HG02938 (cell line): ENCODE measurements around the gene NPL.

ENCODE experiments used
- ATAC-seq: cut with Tn5 transposase; IDR thresholded peaks from one replicate; pipeline ENCODE4 v1.9.1; 2021; ENCODE audit warnings: mild to moderate bottlenecking, moderate library complexity; ENCODE audit not compliant: unreplicated experiment

Gene NPL

DNA sequence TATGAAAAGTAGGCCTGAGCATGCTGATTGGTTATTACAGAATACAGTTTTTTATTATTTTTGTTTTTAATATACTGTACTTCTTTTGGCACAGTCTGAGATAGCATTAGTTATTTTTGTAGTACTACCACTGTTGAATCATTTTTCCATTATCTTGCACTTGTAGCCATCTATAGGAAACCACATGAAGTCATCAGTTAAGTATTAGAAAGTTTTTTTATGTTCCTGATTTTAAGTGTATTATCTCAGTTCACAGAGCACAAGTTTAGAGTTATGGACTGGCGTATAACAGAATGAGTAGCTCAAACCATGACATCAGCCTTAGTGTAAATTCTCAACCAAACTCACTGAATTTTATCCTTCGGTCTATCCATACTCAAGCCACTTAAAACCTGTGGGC, 72.4 kb downstream of the NPL start:
- ATAC-seq, result no peak

DNA sequence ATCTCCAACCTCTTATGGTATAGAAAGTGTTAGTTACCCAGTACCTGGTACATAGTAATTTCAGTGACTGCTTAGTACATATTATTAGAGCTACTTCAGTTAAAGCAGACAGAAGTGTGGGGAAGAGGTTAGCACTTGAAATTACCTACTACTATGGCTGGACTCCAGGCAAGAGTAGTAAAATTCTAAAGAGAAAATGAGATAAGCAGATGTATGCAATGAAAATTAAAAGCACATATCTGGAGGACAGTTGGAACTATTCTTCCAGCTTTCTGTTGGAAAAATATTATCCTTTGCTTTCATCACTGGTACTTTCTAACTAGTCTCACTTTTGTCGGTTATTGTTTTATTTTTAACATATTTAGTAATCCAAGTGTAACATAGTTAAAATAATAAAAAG, 73.3 kb downstream of the NPL start:
- ATAC-seq, result no peak

DNA sequence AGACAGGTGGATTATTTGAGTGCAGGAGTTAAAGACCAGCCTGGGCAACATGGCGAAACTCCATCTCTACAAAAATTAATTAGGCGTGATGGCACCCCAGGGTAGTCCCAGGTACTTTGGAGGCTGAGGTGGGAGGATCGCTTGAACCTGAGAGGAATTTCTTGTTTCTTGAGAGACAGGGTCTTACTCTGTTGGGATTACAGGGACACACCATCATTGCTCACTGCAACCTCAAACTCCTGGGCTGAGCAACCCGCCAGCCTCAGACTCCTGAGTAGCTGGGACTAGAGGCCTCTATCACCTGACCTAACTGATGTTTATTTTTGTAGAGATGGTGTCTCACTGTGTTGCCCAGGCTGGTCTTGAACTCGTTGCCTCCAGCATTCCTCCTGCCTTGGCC, 74.4 kb downstream of the NPL start:
- ATAC-seq, result no peak

DNA sequence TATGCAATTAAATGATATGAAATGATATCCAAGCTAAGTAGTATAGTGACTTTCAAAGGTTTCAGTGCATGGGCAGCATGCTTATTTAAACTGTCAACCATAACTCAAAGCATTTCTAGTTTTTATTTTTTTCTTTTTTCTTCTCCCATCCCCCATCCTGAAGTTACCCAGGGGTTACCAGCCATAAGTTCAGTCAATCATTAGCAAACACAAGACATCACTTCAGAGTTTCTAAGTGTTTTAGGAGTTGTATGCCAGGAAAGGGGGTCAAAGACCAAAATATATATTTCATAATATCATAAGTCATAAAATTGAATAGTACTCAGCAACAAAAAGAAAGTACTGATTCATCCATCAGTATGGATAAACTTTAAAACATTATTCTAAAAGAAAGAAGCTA, 78.3 kb downstream of the NPL start:
- no peak for ATAC-seq

DNA sequence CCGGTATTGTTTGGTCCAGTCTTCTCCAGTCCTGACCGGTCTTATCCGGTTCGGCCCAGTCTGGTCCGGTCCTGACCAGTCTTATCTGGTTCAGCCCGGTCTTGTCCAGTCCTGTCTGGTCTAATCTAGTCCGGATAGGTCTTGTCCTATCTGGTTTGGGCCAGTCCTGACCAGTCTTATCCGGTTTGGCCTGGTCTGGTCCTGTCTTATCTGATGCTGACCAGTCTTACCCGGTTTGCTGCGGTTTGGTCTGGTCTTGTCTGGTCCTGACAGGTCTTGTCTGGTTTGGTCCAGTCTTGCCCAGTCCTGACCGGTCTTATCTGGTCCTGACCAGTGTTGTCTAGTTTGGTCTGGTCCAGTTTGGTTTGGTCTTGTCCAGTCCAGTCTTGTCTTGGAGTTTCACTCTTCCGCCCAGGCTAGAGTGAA, 79.7 kb downstream of the NPL start:
- no peak for ATAC-seq

DNA sequence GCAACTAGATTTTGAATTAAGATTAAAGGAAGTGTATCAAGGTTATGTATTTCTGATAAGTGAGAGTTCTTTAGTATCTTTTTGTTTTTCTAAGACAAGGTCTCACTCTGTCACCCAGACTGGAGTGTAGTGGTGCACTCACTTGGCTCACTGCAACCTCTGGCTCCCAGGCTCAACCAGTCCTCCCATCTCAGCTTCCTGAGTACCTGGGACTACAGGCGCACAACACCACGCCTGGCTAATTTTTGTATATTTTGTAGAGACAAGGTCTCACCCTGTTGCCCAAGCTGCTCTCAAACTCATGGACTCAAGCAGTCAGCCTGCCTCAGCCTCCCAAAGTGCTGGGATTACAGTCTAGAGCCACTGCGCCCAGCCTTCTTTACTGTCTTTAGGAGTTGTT, 83.3 kb downstream of the NPL start:
- ATAC-seq, result no peak

DNA sequence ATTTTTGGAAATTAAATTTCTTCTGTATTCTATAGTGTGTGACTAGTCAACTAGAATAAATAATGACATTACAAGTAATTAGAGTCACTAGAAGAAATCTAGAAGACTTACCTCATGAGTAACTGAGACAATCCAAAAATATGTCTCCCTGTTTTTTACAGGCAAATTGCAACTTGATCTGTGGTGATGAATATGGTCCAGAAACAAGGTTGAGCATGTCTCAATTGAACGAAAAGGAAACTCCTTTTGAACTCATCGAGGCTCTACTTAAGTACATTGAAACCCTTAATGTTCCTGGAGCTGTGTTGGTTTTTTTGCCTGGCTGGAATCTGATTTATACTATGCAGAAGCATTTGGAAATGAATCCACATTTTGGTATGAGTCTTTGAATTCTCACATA, 86.3 kb downstream of the NPL start:
- no peak for ATAC-seq

DNA sequence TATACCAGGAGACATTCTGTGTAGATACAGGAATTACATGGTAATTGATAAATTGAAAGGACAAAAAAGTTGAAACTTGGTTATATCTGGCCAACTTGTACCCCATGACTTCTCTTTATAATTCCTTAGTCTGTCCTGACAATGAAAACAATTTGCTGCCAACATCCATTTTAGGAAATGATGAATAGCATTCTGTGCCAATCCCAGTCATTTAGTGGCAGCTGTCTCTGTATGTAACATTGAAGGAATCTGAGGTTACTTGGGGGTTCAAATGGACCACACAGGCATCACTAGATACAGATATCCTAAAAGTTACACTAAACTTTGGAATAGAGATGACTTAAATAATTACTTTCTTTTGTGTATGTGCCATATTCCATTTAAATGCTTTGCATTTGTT, 87.8 kb downstream of the NPL start:
- ATAC-seq, result no peak

DNA sequence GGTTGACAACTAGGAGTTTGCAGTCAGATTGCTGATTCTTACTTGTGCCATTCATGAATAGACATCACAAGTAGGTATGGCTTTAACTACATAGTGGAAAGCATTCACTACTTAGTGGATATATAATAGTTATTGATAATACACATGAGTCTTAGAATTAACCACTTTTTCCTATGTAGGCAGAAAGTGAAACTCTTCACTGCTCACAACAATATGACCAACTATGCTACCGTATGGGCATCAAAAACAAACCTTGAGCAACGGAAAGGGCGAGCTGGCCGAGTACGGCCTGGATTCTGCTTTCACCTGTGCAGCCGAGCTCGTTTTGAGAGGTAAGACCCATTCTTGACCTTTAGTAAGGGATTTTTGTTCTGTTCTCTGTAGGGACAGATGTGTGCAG, 88.3 kb downstream of the NPL start:
- ATAC-seq, result no peak
